Ecto neural progenitor cell (in vitro differentiated cells): ENCODE measurements around the gene GSG1L.
A peak's percentile ranks its signal among the peaks of the same experiment; 100 is the strongest.
"Not testable (repeated sequence)": the region's sequence is repeated elsewhere in the genome, so short reads cannot be mapped to it uniquely, and the experiment has no call there.

Experiments
- DNase-seq: peaks from one replicate; pipeline ENCODE4 v3.0.0-alpha.2; 2018; ENCODE audit warnings: low spot score

The GSG1L gene

GRCh38 chr16:27899736-27900135 lies 163.8 kb downstream of the GSG1L start:
- DNase-seq, result no peak

- DNase-seq, result no peak
Measured at GRCh38 chr16:27894386-27894785, 169.1 kb downstream of the GSG1L start.

- DNase-seq, result no peak
Measured at GRCh38 chr16:27892879-27893278, 170.6 kb downstream of the GSG1L start.

GRCh38 chr16:27890866-27891265 lies 172.6 kb downstream of the GSG1L start:
- no peak for DNase-seq

GRCh38 chr16:27890006-27890405 lies 173.5 kb downstream of the GSG1L start:
- no peak for DNase-seq

GRCh38 chr16:27883576-27883975 lies 179.9 kb downstream of the GSG1L start:
- no peak for DNase-seq

GRCh38 chr16:27880287-27880686 lies 183.2 kb downstream of the GSG1L start:
- DNase-seq, result no peak

GRCh38 chr16:27879601-27880247 lies 183.8 kb downstream of the GSG1L start:
- DNase-seq, result no peak

GRCh38 chr16:27872627-27873026 lies 190.9 kb downstream of the GSG1L start:
- not testable (repeated sequence) for DNase-seq

- no peak for DNase-seq
Measured at GRCh38 chr16:27870116-27870798, 193.3 kb downstream of the GSG1L start.

GRCh38 chr16:27869411-27869810 lies 194.1 kb downstream of the GSG1L start:
- no peak for DNase-seq

- DNase-seq, result no peak
Measured at GRCh38 chr16:27868180-27868579, 195.3 kb downstream of the GSG1L start.

GRCh38 chr16:27867122-27868110 lies 196.1 kb downstream of the GSG1L start:
- DNase-seq, result peak; percentile 91

GRCh38 chr16:27863377-27863776 lies 200.1 kb downstream of the GSG1L start:
- DNase-seq, result no peak

GRCh38 chr16:27862953-27863352 lies 200.6 kb downstream of the GSG1L start:
- DNase-seq, result no peak

- no peak for DNase-seq
Measured at GRCh38 chr16:27860091-27860490, 203.4 kb downstream of the GSG1L start.

GRCh38 chr16:27859020-27859419 lies 204.5 kb downstream of the GSG1L start:
- DNase-seq, result no peak

GRCh38 chr16:27853651-27854050 lies 209.9 kb downstream of the GSG1L start:
- no peak for DNase-seq

GRCh38 chr16:27853101-27853500 lies 210.4 kb downstream of the GSG1L start:
- DNase-seq, result no peak

GRCh38 chr16:27852681-27853080 lies 210.8 kb downstream of the GSG1L start:
- DNase-seq, result no peak

- DNase-seq, result no peak
Measured at GRCh38 chr16:27852116-27852515, 211.4 kb downstream of the GSG1L start.

GRCh38 chr16:27851586-27851985 lies 211.9 kb downstream of the GSG1L start:
- no peak for DNase-seq

- DNase-seq, result peak; percentile 19
Measured at GRCh38 chr16:27849621-27850020, 213.9 kb downstream of the GSG1L start.
